NCI-H524 treated with DMSO at 0.1 percent for 48 hours (cell line): ENCODE results near the gene POLD3.
A peak's percentile ranks its signal among the peaks of the same experiment; 100 is the strongest.
"Not testable (repeated sequence)": the region's sequence is repeated elsewhere in the genome, so short reads cannot be mapped to it uniquely, and the experiment has no call there.

Experiments used
- DNase-seq: peaks from one replicate; lab custom pipeline; 2025; lab: John Stamatoyannopoulos, UW

Gene POLD3

GRCh38 chr11:74581954-74582547, 10.3 kb upstream of the POLD3 start:
- DNase-seq: no peak

GRCh38 chr11:74583024-74583624, 9.3 kb upstream of the POLD3 start:
- no peak for DNase-seq

DNA sequence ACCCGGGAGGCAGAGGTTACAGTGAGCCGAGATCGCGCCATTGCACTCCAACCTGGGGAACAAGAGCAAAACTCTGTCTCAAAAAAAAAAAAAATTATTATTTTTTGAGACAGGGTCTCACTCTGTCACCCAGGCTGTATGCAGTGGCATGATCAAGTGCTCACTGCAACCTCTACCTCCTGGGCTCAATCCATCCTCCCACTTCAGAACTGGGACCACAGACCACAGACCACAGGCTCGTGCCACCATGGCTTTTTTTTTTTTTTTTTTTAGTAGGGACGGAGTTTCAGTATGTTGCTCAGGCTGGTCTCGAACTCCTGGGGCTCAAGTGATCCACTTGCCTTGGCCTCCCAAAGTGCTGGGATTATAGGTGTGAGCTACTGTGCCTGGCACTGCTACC, 1.9 kb upstream of the POLD3 start:
- DNase-seq: not testable (repeated sequence)

DNA sequence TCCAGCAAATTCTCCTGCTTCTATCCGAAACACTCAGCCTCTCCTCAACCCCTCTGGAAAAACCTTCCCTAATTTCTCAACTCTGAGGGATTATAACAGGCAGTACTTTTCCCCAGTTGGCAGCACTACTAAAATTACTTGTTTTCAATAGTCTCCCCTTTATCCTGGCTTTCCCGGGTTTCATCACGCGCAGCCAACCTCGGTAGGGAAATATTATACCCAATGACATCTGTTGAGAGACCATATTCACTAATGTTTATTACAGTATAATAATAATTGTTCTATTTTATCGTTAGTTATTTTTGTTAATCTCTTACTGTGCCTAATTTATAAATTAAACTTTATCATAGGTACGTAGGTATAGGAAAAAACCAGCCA, 330 bp upstream of the POLD3 start:
- DNase-seq: no peak

DNA sequence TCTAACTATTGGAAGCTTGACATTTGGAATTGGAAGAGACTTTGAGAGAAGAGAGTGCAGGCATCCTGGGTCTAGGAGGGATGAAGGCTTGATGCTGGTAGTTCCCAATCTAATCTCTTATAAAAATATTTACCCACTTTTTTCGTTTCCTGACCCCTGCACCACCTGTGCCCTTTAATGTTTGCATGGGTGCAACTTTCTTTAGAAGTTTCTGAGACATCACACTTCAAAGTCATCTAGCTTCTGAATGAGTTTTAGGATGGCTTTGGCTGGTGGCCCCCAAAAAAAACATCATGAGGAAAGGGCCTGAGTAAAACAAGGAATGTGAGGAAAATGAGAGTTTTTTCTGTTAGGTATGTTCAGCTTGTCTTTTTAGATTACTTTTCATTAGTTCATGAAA, 1.1 kb downstream of the POLD3 start:
- no peak for DNase-seq

DNA sequence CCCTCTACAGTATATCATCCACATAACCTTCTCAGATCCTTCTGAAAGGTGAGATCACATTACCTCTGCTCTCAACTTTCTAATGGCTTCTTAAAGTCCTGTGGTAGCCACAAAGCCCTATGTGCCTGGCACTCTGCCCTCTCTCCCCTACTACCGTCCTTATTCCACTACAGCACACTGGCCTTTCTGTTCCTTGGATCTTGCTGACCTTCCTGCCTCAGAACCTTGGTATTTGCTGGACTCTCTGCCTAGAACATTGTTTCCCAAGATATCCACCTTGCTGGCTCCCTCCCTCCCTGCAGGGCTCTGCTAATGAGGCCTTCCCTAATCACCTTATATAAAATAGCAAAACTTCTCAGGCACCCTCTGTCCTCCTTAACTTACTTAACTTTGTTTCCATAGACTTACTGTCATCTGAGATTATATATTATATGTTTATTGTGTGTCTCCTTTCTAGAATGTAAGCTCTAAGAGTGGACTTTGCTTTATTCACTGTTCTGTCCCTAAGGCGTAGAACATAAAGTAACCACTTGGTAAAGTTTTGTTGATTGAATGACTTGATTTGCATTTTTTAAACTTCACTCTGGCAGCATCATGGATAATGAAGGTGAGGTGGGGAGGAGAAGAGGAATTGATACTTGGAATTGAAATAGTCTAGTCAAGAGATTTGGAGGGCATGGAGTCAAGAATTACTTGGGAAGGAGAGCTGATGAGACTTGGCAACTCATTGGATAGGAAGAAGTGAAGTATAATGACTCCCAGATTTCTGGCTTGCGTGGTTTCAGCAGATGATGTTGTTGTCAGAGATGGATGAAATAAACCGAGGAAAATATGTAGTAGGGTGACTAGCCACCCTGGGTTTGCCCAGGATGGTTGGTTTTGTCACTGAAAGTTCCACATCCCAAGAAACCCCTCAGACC, 10.5 kb downstream of the POLD3 start:
- DNase-seq: no peak

DNA sequence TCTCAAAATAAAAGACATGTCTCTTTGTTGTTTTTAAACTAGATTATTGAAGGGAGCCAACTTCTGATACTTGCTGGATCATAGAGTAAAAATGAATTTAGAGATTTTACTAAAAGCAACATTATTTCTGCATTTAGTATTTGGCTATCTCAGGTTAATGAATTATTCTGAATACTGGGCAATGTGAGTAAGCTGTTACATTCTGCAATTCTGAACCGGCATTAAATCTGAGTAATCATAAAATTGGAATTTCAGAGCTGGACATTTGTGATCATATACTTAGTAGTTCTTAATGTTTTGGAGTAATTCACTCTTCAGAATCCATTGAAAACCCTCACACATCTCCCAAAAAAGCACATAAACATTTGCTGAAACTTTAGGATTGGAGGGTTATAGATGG, 11.5 kb downstream of the POLD3 start:
- DNase-seq: no peak

GRCh38 chr11:74604311-74604710, 11.9 kb downstream of the POLD3 start:
- DNase-seq: no peak

- DNase-seq: no peak
Observed at GRCh38 chr11:74605403-74605802, 13.0 kb downstream of the POLD3 start.

- no peak for DNase-seq
Observed at GRCh38 chr11:74608431-74608830, 16.0 kb downstream of the POLD3 start.

DNA sequence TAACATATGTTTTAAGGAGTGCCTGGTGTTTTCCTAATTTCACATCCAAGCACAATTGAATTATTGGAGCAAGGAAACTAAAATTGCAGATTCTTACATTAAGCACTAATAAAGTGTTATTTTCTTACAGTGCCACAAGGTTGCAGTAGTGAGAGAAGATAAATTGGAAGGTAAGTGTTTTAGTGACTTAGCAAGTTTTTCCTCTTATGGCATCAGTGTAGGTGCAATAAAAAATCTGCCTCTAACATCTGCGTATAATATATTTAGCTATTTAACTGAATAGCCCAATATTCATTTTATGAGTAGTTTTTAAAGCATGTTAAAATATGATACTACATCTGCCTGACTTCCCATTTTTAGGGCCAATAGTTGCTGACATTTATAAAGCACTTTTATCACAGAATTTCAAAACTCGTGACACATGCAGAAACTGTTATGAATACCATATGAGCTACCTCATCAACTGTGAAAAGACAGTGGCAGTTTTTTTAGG, 19.0 kb downstream of the POLD3 start:
- no peak for DNase-seq

DNA sequence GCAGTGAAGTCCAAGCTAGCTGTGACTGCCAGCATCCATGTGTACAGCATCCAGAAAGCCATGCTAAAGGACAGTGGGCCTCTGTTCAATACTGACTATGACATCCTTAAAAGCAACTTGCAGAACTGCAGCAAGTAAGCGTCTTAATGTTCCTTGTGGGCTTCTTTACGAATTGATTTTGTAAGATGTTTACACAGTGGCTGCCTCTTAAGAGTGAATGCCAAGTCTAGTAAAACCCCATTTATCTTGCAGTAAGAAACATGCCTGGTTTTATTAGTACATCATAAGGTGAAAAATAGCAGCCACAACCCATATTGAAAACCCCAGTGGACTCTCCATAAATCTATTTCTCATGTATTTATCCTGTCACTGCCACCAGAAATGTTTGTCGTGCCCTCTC, 20.5 kb downstream of the POLD3 start:
- DNase-seq: no peak

DNA sequence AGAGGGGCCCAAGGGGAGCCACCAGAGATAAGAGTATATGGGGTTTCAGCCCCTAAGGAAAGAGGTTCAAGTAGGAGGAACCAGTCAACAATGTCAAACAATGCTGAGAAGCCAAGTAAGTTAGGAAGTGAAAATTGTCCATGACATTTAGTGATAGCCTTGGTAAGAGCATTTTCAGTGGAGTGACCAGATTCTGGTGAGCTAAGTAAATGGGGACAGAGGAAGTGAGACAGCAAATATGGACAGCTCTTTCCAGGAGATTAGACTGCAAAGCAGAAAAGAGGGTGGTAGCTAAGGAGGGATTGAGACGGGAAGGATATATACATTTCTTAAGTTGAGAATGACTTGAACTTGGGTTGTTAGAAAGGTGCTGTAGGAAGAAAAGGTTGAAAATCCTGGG, 22.9 kb downstream of the POLD3 start:
- DNase-seq: no peak

- DNase-seq: no peak
Observed at GRCh38 chr11:74615988-74616387, 23.6 kb downstream of the POLD3 start.

DNA sequence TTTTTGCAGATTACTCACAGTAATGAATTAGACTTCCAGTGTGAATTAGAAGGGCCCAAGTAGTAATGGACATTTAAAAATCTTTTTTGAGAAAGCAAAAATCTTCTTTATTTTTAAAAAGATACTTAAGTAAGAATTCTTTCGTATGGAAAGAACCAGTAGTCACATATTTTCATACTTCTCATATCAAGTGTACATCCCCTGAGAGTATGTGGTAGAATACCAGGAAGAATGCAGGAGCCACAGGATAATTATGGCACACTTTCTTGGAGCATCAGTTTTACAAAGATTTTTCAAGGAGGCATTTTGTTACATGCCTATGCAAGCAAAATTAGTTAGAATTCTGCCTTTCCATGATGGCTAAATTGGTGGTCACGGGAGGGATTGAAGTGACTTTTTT, 28.1 kb downstream of the POLD3 start:
- no peak for DNase-seq

DNA sequence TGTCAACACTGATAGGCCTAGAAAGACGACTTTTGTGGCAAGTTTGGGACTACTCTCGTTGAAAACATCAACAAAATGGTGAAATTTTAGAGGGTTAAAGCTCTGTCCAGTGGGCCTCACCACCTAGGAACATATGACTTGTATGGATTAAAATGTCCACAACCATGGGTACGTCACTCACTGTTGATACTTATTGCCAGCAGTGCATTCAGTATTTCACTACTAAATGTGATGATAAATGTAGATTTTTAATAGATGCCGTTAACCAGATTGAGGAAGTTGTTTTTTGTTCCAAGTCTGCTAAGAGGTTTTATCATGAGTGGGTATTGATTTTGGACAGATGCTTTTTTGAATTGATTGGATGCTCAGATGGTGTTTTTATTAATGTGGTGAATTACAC, 33.7 kb downstream of the POLD3 start:
- DNase-seq: no peak

DNA sequence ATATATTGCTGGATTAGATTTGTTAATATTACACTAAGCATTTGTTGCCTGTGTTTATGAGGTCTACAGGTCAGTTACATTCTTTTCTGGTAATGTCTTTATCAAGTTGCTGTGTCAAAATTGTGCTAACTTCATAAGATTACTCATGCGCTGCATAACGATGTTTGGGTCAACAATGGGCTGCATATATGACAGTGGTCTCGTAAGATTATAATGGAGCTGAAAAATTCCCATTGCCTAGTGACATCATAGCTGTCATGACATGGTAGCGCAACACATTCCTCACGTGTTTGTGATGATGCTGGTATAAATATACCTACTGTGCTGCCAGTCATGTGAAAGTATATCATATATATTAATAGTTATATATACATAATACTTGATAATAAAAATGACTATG, 34.2 kb downstream of the POLD3 start:
- DNase-seq: no peak

- DNase-seq: no peak
Observed at GRCh38 chr11:74627381-74627780, 35.0 kb downstream of the POLD3 start.

GRCh38 chr11:74630043-74630442, 37.7 kb downstream of the POLD3 start:
- no peak for DNase-seq

GRCh38 chr11:74633406-74634393, 41.3 kb downstream of the POLD3 start:
- DNase-seq: no peak

DNA sequence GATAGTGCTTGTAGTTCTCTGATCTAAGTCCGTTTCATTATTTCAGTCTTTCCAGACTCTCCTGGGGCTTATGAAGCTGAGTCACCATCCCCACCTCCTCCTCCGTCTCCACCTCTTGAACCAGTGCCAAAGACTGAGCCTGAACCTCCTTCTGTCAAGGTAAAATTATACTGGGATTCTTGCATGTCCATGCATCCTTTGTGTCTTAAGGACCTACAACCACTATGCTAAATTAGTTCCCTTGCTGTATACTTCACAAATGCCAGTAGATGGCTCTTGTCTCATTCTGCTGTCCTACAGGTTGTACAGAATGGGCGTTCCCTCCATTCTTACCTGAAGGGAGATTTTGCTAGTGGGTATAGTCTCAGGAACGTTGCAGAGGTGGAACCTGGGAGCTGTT, 42.2 kb downstream of the POLD3 start:
- DNase-seq: peak; percentile 9

GRCh38 chr11:74636630-74637184, 44.3 kb downstream of the POLD3 start:
- no peak for DNase-seq
